CD4-positive, alpha-beta T cell treated with Interleukin-15 for 1 hour (primary cell): ENCODE measurements around the gene F2RL3.
A peak's percentile ranks its signal among the peaks of the same experiment; 100 is the strongest.

Source experiments
- DNase-seq: peaks from one replicate; pipeline ENCODE4 v3.0.0-alpha.2; 2020

The F2RL3 gene

DNA sequence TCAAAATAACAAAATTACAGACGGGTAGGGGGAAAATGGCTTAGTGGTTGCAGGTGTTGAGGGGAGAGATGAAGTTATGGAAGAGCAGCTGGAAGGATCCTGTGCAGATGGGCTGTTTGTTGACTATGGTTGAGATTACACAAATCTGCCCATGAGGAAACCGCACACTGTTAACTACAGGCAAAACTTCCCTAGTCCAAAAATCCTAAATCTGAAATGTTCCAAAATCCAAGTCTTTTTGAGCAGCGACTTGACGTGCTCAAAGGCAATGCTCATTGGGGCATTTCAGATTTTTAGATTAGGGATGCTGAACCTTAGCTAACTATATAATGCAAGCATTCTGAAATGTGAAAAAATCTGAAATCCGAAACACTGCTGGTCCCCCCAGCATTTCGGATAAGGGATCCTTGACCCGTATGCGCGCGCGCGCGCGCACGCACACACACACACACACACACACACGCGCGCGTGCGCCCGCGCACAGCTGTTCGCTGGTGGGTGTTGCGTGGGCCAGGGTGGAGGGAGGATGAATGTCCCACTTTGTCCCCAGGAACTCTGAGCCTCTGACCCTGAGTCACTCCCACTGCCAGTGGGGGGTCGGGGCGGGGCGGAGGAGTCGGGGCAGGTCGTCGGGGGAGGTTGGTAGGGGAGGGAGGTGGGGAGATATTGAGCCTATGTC lies 6.8 kb downstream of the F2RL3 start:
- no peak for DNase-seq

DNA sequence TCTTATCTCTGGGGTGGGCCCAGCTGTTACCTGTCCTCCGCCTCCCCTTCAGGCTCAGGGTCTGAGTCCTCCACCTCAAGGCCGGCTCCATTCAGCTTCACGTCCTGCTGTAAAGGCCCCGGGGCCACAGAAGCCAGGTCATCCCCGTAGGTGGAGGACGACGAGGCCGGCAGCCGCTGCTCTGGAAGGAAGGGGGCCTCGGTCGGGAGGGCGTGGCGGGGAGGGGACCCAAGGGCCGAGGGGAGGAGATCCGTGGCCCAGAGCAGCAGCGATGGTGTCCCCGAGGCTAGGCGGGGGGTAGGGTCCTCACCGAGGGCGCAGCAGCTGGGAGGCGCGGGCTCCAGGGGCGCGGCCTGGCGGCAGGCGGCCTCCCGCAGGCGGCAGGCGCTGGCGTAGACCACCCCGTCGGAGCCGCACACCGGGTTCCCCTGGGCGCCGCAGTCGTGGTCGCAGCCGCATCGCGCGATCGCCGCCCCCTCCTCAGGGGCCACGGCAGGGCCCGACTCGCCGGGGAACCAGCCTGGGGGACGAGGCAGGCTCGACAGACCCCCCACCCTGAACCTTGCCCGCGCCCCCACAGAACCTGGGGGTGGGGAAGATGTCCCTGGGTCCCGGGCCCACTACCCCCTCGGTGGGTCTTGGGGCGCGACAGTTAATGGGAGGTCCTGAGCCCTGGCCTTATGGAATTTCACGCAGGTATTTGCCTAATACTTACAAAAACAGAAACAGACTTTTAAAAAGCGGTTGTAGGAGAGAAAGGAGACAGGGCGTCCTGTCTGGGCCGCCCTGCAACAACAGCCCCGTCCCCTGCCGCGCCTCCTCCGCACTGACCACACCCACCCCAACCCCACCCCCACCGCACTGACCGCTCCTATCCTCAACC lies 7.6 kb downstream of the F2RL3 start:
- DNase-seq, result no peak

DNA sequence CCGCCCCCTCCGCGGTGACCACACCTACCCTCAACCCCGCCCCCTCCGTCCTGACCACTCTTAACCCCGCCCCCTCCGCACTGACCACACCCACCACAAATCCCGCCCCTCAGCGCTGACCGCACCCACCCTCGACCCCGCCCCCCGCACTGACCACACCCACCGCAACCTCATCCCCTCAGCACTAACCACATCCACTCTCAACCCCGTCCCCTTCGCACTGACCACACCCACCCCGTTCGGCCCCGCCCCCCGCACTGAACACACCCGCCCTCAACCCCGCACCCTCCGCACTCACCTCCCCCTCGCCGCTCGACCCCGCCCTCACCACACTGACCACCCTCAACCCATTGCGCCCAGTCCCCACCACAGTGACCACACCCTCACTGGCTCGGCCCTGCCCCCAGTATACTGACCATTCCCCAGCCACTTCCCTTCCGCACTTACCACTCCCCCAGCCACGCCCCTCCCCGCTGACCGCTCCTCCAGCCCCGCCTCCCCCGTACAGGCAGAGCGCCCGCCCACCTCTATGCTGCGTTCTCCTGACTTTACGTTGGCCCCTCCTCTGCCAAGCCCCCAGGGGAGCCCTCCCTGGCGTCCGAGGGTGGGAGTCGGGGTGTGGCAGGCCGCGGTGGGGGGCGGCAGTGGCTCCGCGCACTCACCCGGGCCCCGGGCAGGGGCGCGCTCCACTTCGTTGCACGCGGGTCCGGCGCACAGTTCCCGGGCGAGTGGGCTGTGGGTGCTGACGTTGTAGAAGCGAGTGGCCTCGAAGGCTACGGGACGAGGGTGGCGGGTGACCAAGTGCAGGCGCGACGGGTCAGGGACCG lies 8.4 kb downstream of the F2RL3 start:
- DNase-seq, result peak; percentile 84

DNA sequence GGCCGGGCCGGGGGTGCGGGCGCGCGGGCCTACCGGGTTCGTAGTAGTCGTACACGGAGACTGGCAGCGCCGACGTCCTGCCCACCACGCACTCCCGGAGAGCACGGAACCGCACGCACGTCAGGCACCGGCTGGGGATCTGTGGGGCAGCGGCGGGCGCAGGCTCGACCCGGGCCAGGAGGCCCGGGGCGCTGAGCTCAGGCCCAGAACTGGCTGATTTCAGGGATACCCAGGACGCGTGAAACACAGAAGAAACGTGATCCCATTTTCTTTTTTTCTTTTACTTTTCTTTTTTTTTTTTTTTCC lies 9.0 kb downstream of the F2RL3 start:
- DNase-seq, result no peak

DNA sequence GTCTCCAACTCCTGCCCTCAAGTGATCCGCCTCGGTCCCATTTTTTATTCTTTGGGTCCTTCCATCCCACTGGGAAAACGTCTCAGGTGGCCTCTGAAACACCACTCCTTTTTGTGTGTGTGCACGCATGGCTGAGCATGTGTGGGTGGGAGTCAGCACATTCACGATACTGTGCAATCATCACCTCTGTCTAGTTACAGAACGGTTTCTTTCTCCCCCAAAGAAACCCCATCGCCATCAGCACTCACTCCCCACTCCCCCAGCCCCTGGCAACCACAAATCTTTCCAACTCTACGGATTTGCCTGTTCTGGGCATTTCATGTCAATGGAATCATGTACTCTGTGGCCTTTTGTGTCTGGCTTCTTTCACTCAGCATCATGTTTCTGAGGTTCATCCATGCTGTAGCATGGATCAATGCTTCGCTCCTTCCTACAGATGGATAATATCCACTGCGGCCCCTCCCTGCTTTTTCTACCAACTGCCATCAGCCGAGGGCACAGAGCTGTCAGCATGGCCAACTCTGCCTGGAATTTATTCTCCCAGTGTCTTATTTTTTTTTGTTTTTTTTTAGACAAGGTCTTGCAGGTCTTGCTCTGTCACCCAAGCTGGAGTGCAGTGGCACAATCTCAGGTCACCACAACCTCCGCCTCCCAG lies 9.7 kb downstream of the F2RL3 start:
- DNase-seq, result no peak

DNA sequence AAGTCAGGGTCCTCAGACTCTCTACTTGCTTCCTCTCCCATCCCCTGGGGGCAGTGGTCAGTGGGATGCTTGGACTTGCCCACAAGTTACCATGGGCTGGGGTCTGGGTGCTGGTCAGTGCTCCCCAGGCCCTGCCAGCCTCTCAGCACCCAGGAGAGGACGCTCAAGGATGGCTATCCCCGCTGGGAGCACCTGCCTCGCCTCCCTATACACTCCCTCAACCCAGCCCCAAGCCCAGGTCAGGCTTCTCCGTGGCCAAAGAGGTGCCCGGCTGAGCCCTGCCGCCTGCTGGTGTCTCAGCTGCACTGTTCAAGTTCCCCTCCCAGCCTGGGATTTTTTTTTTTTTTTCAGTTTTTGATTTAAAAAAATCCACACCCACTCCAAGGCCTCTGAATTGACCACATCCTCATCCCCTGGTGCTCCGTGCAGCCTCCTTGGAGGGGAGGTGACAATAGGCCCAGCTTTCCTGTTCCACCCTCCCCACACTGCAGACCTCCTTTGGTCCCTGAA lies 10.8 kb downstream of the F2RL3 start:
- DNase-seq, result peak; percentile 45

DNA sequence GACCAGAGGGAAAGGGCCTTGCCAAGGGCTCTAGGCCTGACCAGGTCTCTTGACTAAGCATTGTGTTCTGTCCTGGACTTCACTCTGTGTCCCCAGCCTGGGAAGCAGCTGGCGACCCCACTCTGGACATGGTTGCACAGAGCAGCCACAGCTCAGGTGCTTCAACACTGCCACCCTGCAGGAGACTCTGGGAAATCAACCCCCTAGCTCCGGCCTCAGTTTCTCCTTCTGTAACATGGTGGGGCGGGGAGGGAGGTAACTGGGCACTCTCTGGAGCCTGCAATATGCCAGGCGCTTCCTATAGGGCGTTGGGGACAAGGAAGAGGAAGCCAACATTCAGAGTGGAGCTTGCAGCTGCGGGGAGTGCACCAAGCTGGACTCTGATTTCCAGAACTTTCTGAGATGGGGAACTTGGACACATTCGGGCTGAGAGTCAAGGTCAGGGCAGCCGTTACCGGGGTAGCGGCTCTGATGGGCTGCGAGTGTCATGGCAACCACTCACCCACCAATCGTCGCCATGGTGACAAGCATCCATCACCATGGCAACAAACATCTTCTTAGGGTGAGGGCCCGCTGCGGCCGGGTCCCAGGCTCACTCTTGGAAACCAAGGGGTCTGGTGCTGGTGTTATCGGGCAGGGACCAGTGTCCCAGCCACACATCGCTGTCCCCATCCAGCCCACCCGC lies 12.8 kb downstream of the F2RL3 start:
- DNase-seq, result no peak

DNA sequence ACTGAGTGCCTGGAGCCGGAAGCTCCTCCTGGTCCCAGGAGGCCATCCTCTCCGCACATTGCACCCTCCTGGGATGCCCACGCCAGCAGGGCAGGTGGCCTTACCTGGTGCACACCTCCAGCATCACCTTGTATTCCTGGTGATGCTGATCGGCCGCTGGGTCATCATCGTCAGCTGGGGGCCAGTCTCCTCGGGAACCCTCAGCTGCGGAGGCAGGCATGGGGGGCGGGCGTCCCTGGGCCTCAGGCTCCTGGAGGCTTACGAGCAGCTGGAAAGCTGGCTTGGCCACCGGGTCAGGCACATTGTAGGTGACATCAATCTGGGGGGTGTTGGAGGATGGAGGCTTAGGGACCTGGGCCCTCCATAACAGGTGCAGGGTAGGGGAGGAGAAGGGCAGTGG lies 13.7 kb downstream of the F2RL3 start:
- no peak for DNase-seq

DNA sequence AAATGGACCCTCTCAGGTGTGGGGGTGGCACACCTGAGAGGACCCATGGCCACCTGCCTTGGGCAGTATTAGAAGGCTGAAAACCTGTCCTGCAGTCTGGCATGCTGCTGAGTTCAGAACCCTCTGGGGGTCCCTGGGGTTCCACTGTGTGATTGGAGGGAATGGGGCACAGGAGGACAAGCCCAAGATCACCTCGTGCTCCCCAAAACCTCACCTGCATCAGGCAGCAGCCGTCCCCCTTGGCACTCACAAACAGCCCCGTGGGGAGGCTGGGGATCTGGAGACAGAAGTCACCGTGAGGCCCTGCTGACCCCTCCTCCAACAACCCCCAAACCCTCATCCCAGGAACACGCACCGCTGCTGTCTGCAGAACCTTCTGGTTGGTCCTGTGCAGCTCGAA lies 14.5 kb downstream of the F2RL3 start:
- no peak for DNase-seq

DNA sequence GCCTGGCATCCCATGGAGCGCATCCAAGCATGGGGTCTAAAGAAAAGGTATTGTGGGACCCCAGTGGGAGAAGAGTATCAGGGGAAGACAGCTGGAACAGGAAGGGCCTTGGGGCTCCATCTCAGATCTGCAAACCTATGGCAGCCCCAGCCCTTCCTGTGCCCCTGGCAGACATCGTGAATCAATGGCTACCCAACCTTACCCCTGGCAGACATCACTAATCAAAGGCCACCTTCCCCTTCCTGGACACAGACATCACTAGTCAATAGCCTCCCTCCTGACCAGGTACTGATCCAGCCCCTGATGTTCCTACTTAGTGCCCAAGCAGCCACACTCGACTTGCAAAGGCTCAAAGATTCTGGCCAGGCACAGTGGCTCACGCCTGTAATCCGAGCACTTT lies 15.8 kb downstream of the F2RL3 start:
- no peak for DNase-seq

DNA sequence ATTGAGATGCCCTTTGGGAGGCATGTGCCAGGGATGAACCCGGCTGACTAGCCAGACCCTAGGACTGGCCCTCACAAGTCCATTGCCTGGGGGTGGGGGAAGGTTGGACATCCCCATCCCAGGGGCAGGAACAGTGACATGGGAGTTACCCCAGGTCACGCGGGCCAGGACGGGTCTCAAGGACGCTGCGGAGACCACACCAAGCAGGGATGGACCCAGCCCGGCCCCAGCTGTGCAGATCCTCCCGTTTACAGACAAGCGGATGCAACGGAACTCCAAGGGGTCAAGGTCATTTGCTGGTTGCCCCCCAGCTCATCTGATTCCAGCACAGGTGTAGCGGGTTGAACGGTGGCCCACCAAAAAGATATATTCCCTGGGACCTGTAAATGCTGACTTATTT lies 20.0 kb downstream of the F2RL3 start:
- DNase-seq, result no peak

DNA sequence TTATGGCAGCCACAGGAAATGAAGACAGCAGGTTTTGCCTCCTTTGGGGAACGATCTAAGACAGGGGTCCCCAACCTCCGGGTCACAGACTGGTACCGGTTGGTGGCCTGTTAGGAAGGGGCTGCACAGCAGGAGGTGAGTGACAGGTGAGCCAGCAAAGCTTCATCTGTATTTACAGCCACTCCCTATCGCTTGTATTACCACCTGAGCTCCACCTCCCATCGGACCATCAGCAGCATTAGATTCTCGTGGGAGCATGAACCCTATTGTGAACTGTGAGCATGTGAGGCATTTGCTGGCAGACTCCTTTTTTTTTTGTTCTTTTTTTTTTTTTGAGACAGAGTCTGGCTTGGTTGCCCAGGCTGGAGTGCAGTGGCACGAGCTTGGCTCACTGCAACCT lies 22.2 kb downstream of the F2RL3 start:
- no peak for DNase-seq

DNA sequence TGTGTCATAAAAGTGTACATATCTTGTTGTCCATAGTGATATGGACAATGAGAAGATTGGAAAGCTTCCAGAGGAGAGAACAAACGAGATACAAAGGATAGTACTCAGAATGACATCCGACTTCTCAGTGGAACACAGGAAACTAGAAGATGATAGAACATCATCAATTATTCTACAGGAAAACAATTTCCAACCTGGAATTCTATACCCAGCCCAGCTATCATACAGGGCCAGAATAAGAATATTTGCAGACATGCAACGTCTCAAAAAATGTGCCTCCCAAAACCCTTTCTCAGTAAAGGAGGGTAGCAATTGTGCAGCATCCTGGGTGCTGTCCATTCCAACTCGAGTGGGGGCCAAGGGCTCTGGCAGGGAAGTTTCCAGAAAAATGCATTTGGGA lies 24.0 kb downstream of the F2RL3 start:
- DNase-seq, result no peak

DNA sequence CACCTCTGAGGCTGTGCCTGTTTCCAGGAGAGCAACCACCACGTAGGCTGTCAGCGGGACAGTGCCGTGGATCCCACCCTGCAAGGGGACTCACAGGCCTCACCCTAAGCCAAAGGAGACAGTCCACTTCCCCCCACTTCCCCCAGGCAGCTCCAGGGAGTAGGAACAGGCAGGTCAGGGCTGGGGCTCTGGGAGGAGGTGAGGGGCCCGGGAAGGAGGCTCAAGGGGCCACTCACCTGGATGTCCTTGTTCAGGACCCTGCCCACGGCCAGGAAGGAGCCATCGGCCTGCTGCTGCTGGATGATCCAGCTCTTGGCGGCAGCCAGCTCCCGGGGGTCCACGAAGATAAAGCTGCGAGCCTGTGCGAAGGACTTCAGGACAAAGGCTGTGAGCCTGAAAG lies 25.6 kb downstream of the F2RL3 start:
- no peak for DNase-seq

DNA sequence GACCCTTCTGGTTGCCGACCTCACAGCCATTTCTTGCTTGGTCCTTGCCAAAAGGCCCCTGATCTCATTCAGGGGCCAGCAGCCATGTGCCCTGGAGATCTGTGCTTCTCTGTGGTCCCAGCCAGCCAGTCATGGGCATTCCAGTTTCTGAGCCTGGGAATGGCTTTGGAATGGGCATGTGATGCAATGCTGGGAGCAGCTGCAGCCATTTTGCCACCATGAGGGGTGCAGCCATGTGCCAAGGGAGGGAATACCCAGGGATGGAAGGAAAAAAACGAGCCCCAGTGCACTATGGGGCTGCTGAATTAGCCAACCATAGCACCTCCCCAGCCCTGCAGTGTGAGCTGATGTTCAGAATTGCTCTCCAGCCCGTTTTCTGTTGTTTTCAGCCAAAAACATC lies 26.3 kb downstream of the F2RL3 start:
- no peak for DNase-seq

DNA sequence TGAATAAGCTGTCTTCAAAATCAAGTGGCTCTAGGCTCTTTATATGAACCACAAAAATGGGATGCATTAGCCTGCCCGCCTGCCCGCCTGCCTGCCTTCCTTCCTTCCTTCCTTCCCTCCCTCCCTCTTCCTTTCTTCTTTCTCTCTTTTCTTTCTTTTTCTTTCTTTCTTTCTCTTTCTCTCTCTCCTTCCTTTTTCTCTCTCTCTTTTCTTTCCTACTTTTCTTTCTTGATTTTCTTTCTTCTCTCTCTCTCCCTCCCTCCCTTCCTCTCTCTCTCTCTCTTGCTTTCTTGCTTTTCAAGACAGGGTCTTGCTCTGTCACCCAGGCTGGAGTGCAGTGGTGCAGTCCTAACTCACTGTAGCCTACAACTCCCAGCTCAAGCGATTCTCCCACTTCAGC lies 26.9 kb downstream of the F2RL3 start:
- no peak for DNase-seq

DNA sequence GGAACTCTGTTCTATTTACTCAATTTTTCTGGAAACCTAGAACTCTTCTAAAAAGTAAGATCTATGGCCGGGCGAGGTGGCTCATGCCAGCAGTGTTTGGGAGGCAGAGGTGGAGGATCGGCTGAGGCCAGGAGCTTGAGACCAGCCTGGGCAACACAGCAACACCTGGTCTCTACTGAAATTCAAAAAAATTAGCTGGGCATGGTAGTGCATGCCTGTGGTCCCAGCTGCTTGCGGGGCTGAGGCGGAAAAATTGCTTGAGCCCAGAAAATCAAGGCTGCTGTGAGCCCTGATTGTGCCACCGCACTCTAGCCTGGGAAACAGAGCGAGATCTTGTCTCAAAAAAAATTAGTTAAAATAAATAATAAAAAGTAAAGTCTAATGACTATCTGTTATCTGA lies 28.6 kb downstream of the F2RL3 start:
- DNase-seq, result no peak

DNA sequence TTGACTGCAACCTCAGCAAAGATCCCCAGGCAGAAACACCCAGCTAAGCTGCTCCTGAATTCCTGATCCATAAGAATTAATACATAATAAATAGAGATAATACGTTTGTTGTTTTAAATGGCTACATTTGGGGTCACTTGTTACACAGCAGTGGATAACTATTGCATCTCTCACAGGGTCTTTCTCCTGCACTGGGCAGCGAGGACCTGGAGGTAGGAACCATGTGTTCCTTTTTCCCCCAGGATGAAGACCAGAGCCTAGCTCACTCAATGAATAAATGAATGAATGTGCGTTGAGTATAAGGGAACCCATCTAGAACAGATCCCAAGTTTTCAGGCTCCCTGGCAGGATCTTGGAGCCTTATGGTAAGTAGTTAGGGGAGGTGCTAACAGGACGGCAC lies 30.7 kb downstream of the F2RL3 start:
- no peak for DNase-seq

DNA sequence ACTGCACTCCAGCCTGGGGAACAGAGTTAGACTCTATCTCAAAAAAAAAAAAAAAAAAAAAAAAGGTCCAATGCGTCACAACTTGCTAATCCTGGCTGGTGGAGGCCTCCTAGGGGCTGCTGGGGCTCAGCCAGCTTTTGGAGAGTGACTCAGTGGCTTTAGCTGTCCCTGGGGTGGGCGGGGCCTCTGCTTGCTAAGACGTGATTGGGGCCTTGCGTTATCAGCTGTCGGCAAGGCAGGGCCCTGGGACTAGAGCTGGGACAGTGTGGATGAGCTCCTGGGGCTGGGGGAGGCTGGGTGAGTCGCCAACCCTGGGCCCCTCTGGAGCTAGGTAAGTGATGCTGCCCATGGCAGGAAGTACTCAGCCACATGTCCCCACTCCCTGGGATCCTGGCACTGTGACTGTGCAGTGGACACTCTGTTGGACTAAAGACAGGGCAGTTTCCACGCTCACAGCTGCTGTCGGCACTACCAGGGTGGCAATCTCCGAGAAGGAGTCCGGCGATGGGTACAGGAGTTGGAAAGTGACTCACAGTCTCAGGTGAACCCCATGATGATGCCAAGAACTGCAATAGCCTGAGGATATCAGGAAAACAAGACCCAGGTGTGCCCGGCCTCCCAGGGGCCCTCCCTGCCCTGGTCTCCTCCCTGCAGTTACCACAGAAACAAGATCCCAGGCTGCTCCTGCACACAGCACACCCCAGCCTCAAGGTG lies 32.2 kb downstream of the F2RL3 start:
- no peak for DNase-seq

DNA sequence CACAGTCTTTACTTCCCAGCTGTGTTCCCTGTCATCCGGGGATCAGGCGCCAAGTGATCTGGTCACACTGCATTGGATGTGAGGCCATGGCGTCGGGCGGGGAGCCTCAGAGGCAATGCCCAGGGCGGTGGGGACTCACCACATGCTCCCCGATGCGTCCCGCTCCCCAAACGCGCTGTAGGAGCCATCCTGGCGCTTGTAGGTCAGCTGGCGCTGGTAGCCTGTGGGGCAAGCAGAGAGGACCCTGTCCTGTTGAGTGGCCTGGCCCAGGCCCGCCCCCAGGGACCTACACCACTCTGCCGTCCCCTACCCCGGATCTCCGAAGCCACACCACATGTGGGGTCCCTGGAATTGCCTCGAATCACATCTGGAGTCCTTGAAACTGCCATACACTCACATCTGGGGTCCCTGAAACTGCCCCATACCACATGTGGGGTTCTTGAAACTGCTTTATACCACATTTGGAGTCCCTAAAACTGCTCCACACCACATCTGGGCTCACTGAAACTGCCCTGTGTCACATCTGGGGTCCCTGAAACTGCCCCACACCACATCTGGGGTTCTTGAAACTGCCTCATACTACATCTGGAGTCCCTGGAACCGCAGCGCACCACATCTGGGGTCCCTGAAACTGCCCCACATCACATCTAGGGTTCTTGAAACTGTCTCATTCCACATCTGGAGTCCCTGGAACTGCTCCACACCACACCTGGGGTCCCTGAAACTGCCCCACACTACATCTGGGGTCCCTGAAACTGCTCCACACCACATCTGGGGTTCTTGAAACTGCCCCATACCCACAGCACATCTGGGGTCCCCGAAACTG lies 33.2 kb downstream of the F2RL3 start:
- no peak for DNase-seq

DNA sequence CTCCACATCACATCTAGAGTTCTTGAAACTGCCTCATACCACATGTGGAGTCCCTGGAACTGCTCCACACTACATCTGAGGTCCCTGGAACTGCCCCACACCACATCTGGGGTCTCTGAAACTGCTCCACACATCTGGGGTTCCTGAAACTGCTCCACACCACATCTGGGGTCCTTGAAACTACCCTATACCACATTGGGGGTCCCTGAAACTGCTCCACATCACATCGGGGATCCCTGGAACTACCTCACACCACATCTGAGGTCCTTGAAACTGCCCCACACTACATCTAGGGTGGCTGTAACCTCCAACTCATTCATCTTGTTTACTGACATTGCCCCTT lies 33.8 kb downstream of the F2RL3 start:
- no peak for DNase-seq
